Right forelimb (tissue), 1 donor: ENCODE data around the gene TCF7L2.
A peak's percentile ranks its signal among the peaks of the same experiment; 100 is the strongest.

Experiments used
- DNase-seq: peaks from one replicate; pipeline ENCODE4 v3.0.0-alpha.2; 2018

The TCF7L2 gene

GRCh38 chr10:113027230-113027573, 77.2 kb downstream of the TCF7L2 start:
- no peak for DNase-seq

- DNase-seq = no peak
Measured at GRCh38 chr10:113027574-113028455, 77.8 kb downstream of the TCF7L2 start.

- DNase-seq = no peak
Measured at GRCh38 chr10:113028456-113029440, 78.7 kb downstream of the TCF7L2 start.

GRCh38 chr10:113030453-113030852, 80.4 kb downstream of the TCF7L2 start:
- DNase-seq = no peak

GRCh38 chr10:113031147-113031546, 81.1 kb downstream of the TCF7L2 start:
- peak; percentile 35 for DNase-seq

GRCh38 chr10:113033991-113034390, 83.9 kb downstream of the TCF7L2 start:
- no peak for DNase-seq

GRCh38 chr10:113035732-113036312, 85.8 kb downstream of the TCF7L2 start:
- DNase-seq = peak; percentile 52

GRCh38 chr10:113036619-113037018, 86.6 kb downstream of the TCF7L2 start:
- DNase-seq = peak; percentile 39

GRCh38 chr10:113037218-113037617, 87.2 kb downstream of the TCF7L2 start:
- peak; percentile 48 for DNase-seq

- DNase-seq = no peak
Measured at GRCh38 chr10:113038183-113038582, 88.1 kb downstream of the TCF7L2 start.

- no peak for DNase-seq
Measured at GRCh38 chr10:113038985-113039384, 88.9 kb downstream of the TCF7L2 start.

- DNase-seq = no peak
Measured at GRCh38 chr10:113041324-113041723, 91.3 kb downstream of the TCF7L2 start.

GRCh38 chr10:113041841-113042750, 92.0 kb downstream of the TCF7L2 start:
- no peak for DNase-seq

GRCh38 chr10:113042868-113043267, 92.8 kb downstream of the TCF7L2 start:
- DNase-seq = no peak

GRCh38 chr10:113044016-113044755, 94.1 kb downstream of the TCF7L2 start:
- no peak for DNase-seq

GRCh38 chr10:113045147-113046055, 95.4 kb downstream of the TCF7L2 start:
- no peak for DNase-seq

- DNase-seq = no peak
Measured at GRCh38 chr10:113047151-113047550, 97.1 kb downstream of the TCF7L2 start.

GRCh38 chr10:113047605-113047962, 97.5 kb downstream of the TCF7L2 start:
- no peak for DNase-seq

GRCh38 chr10:113047963-113048781, 98.1 kb downstream of the TCF7L2 start:
- no peak for DNase-seq
